Fibroblast of lung (primary cell): ENCODE results near the gene PDE8B. TPM values are rescaled to one million over a fixed set of nuclear protein-coding genes. Genes with fewer than 3 reads are reported as not detected.

Experiments used
- DNase-seq, 2 donors: peaks; one replicate each; pipeline versions ENCODE4 v3.0.0 to v3.0.0-alpha.2; 2010; ENCODE audit warnings: low read depth in 2 of 2
- H2AFZ ChIP-seq: 2 replicates; pipeline ENCODE4 v1.5.1; 2012; ENCODE audit warnings: low read length, control low read depth, inconsistent platforms
- H3K27ac ChIP-seq: 2 replicates; pipeline ENCODE4 v1.5.1; 2011; ENCODE audit warnings: low read length, control low read depth; ENCODE audit not compliant: insufficient read depth
- H3K27me3 ChIP-seq: 2 replicates; pipeline ENCODE4 v1.5.1; 2011; ENCODE audit warnings: mild to moderate bottlenecking, low read length; ENCODE audit not compliant: control insufficient read depth, insufficient read depth
- H3K36me3 ChIP-seq: 2 replicates; pipeline ENCODE4 v1.5.1; 2011; ENCODE audit warnings: low read length; ENCODE audit not compliant: control insufficient read depth, insufficient read depth
- H3K4me1 ChIP-seq: 2 replicates; pipeline ENCODE4 v1.5.1; 2011; ENCODE audit warnings: low read length; ENCODE audit not compliant: control insufficient read depth, insufficient read depth; ENCODE audit errors: extremely low read depth
- H3K4me2 ChIP-seq: 2 replicates; pipeline ENCODE4 v1.5.1; 2011; ENCODE audit warnings: low read length, control low read depth; ENCODE audit not compliant: insufficient read depth; ENCODE audit errors: extremely low read depth
- H3K4me3 ChIP-seq, 4 experiments: fragments of 200-600 bp in 1 of 4; sonication (generic) in 1 of 4; replicated peaks in 1 of 4; 2 replicates each; pipeline ENCODE4 v1.5.1; 2011 to 2016; ENCODE audit warnings: low read length in 4 of 4, low read depth in 3 of 4, mild to moderate bottlenecking in 3 of 4, control low read depth in 2 of 4, inconsistent platforms in 1 of 4, mixed read lengths in 1 of 4; ENCODE audit not compliant: insufficient read depth in 1 of 4; ENCODE audit errors: control extremely low read depth in 1 of 4
- H3K79me2 ChIP-seq: 2 replicates; pipeline ENCODE4 v1.5.1; 2012; ENCODE audit warnings: mild to moderate bottlenecking, low read length, inconsistent platforms; ENCODE audit not compliant: control insufficient read depth, insufficient read depth
- H3K9ac ChIP-seq: 2 replicates; pipeline ENCODE4 v1.5.1; 2011; ENCODE audit warnings: mild to moderate bottlenecking, low read length, control low read depth; ENCODE audit not compliant: insufficient read depth
- H3K9me3 ChIP-seq: 2 replicates; pipeline ENCODE4 v1.5.1; 2012; ENCODE audit warnings: low read depth, low read length; ENCODE audit not compliant: control insufficient read depth, insufficient read depth
- H4K20me1 ChIP-seq: 2 replicates; pipeline ENCODE4 v1.5.1; 2011; ENCODE audit warnings: low read length; ENCODE audit not compliant: control insufficient read depth, insufficient read depth; ENCODE audit errors: extremely low read depth
- CTCF ChIP-seq, 2 donors: IDR thresholded peaks in 1 of 2; conservative IDR thresholded peaks in 1 of 2; 1 replicate in 1 of 2; 2 replicates in 1 of 2; pipeline ENCODE4 v1.5.1; 2011 to 2012; ENCODE audit warnings: low read length in 2 of 2, control low read depth in 1 of 2, inconsistent platforms in 1 of 2, low read depth in 1 of 2, mild to moderate bottlenecking in 1 of 2
- EZH2 ChIP-seq: IDR thresholded peaks from 2 replicates; pipeline ENCODE4 v1.5.1; 2012; ENCODE audit warnings: low read length, control low read depth, mild to moderate bottlenecking; ENCODE audit errors: missing control alignments
- polyA plus RNA-seq, 2 donors: library from polyadenylated mRNA; depleted of rRNA in 1 of 2; stranded (reverse) in 1 of 2; unstranded in 1 of 2; fragments of >200 nt; gene quantifications; 2 replicates each; pipeline ENCODE4 v1.2.1, GENCODE V29; 2011 to 2012; ENCODE audit warnings: missing spikeins in 1 of 2
- total RNA-seq: library from RNA; depleted of rRNA; stranded (reverse); fragments of >200 nt; gene quantifications from 2 replicates; pipeline ENCODE4 v1.2.1, GENCODE V29; 2014

Gene PDE8B
- total and polyA plus RNA-seq, 2 donors (not counting 1 experiment from before 2014, with no cell fraction given): 0.17 to 0.18 TPM

DNA sequence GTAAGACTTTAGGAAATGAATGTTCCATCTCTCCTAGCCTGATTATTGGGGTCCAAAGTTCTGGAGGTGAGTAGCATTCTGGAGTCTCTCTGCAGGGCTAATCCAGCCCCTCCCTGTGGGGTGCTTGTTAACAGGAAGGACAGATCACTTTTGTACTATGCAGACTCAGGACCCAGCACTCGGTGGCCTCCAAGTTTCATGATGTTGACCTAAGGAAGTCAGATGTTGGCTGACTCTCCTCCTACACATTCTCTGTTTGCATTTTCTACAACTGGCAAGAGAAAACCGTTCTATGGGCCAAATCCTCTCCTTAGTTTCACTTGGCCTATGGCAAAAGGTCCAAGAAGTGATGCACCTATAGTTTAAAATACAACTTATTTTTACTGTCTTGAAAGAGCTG is 5.5 kb upstream of the PDE8B start:
- TF ChIP-seq EZH2: no peak
- TF ChIP-seq CTCF (conservative IDR thresholded peaks at IDR 0.05 in 1 of 2, IDR thresholded peaks at IDR 0.05 in 1 of 2; ENCODE audit: low read depth in 1 of 2, low read length in 2 of 2): no peak
- Histone ChIP-seq H3K9ac (no peak overlapping the region), H2AFZ (no peak overlapping the region), H3K36me3 (no peaks in the 10 kb centered on the region), H3K27me3 (peaks cover 17% of the 10 kb centered on the region), H3K4me3 (no peak overlapping the region), H3K4me2 (no peak overlapping the region), H3K27ac (no peak overlapping the region), H3K4me1 (no peaks in the 10 kb centered on the region), H3K9me3 (no peaks in the 10 kb centered on the region), H4K20me1 (no peaks in the 10 kb centered on the region), H3K79me2 (no peaks in the 10 kb centered on the region)
- DNase-seq: no peak

GRCh38 chr5:77208507-77209163 is 1.8 kb upstream of the PDE8B start:
- no peaks in the 10 kb centered on the region for H4K20me1 ChIP-seq
- TF ChIP-seq EZH2: no peak
- TF ChIP-seq CTCF (conservative IDR thresholded peaks at IDR 0.05 in 1 of 2, IDR thresholded peaks at IDR 0.05 in 1 of 2; ENCODE audit: low read depth in 1 of 2, low read length in 2 of 2): no peak
- H3K9me3 ChIP-seq: no peaks in the 10 kb centered on the region
- H3K9ac ChIP-seq: no peak overlapping the region
- no peak overlapping the region for H3K4me3 ChIP-seq
- no peaks in the 10 kb centered on the region for H3K79me2 ChIP-seq
- H3K4me1 ChIP-seq: peaks cover 2% of the 10 kb centered on the region
- H3K4me2 ChIP-seq: no peak overlapping the region
- no peak overlapping the region for H3K27ac ChIP-seq
- H2AFZ ChIP-seq: no peak overlapping the region
- H3K27me3 ChIP-seq: peaks cover 36% of the 10 kb centered on the region
- H3K36me3 ChIP-seq: no peaks in the 10 kb centered on the region
- DNase-seq: no peak

DNA sequence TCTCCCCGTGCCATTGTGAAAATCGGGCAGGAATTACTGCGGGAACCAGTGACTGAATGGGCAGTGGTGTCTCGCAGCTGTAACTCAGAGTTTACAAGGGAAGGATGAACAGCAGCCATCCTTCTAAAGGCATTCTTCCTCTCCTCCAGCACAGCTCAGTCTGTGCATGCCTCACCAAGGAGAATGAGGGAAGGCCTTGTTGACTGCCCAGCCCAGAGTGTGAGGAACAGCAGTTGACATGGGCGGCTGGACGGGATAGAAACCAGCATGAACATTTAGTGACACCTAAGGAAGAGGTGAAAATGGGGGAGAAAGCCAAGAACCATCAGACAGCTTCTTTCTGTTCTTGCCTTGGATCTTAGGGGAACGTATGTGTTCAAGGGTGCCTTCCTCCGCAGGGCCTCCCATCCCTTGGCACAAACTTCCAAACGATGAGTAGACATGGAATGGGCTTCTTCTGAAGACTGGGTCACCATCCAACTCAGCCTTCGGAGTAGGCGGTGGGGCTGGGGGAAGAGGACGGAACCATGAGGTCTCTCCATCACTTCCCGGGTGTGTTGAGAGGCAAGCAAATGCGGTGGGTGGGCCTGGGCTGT is 887 bp upstream of the PDE8B start:
- Histone ChIP-seq H2AFZ (no peak overlapping the region), H3K27me3 (peaks cover 36% of the 10 kb centered on the region), H3K27ac (no peak overlapping the region), H3K4me3 (no peak overlapping the region), H3K4me2 (no peak overlapping the region), H3K9ac (no peak overlapping the region), H3K4me1 (peaks cover 2% of the 10 kb centered on the region), H3K36me3 (no peaks in the 10 kb centered on the region), H3K9me3 (no peaks in the 10 kb centered on the region), H4K20me1 (no peaks in the 10 kb centered on the region), H3K79me2 (no peaks in the 10 kb centered on the region)
- TF ChIP-seq CTCF (conservative IDR thresholded peaks at IDR 0.05 in 1 of 2, IDR thresholded peaks at IDR 0.05 in 1 of 2; ENCODE audit: low read depth in 1 of 2, low read length in 2 of 2): no peak
- TF ChIP-seq EZH2: peak; percentile 87
- DNase-seq: no peak
